GM23338 (cell line): Measurements from ENCODE around the gene COX7A2. TPM values are rescaled to one million over a fixed set of nuclear protein-coding genes. Genes with fewer than 3 reads are reported as not detected.

Experiments used
- ATAC-seq: fragments of 200-7000 bp; cut with Tn5 transposase; 3 replicates; pipeline ENCODE4 v1.9.1; 2020
- DNase-seq: peaks from one replicate; pipeline ENCODE4 v3.0.0-alpha.2; 2015; ENCODE audit warnings: low spot score
- H2AFZ ChIP-seq: fragments of 200-600 bp; sonication (generic); 2 replicates; pipeline ENCODE4 v1.8.0; 2016; ENCODE audit warnings: antibody characterized with exemption, mild to moderate bottlenecking, moderate library complexity
- H3F3A ChIP-seq: fragments of 200-600 bp; sonication (generic); replicated peaks from 2 replicates; pipeline ENCODE4 v1.8.0; 2017; ENCODE audit warnings: antibody characterized with exemption, mixed run types, low read depth
- H3K27ac ChIP-seq: fragments of 200-600 bp; sonication (generic); 2 replicates; pipeline ENCODE4 v1.6.1; 2016; ENCODE audit warnings: low read depth
- H3K27me3 ChIP-seq: fragments of 200-600 bp; sonication (generic); 2 replicates; pipeline ENCODE4 v1.8.0; 2016; ENCODE audit warnings: mild to moderate bottlenecking, mixed run types, moderate library complexity; ENCODE audit not compliant: insufficient read depth
- H3K36me3 ChIP-seq: fragments of 200-600 bp; sonication (generic); 2 replicates; pipeline ENCODE4 v1.8.0; 2016; ENCODE audit warnings: mild to moderate bottlenecking; ENCODE audit not compliant: insufficient read depth
- H3K4me1 ChIP-seq: fragments of 200-600 bp; sonication (generic); 2 replicates; pipeline ENCODE4 v1.8.0; 2016; ENCODE audit warnings: mild to moderate bottlenecking, moderate library complexity; ENCODE audit not compliant: insufficient read depth
- H3K4me2 ChIP-seq: fragments of 200-600 bp; sonication (generic); 2 replicates; pipeline ENCODE4 v1.7.1; 2017; ENCODE audit warnings: mixed run types
- H3K4me3 ChIP-seq: fragments of 200-600 bp; sonication (generic); 2 replicates; pipeline ENCODE4 v1.6.1; 2016; ENCODE audit warnings: mixed run types
- H3K79me2 ChIP-seq: fragments of 200-600 bp; sonication (generic); replicated peaks from 2 replicates; pipeline ENCODE4 v1.8.0; 2017; ENCODE audit warnings: mild to moderate bottlenecking; ENCODE audit not compliant: insufficient read depth
- H3K9me2 ChIP-seq: fragments of 200-600 bp; sonication (generic); 2 replicates; pipeline ENCODE4 v1.8.0; 2017; ENCODE audit not compliant: insufficient read depth
- H4K20me1 ChIP-seq: fragments of 200-600 bp; sonication (generic); replicated peaks from 2 replicates; pipeline ENCODE4 v1.8.0; 2017; ENCODE audit warnings: mild to moderate bottlenecking; ENCODE audit not compliant: insufficient read depth
- H3K27ac Mint-ChIP-seq: 2 replicates; pipeline ENCODE4 v1.8.0; 2020; ENCODE audit warnings: inconsistent platforms, mild to moderate bottlenecking, moderate library complexity, mixed read lengths
- H3K27me3 Mint-ChIP-seq: 3 replicates; pipeline ENCODE4 v1.8.0; 2022; ENCODE audit warnings: low read depth, mild to moderate bottlenecking, moderate library complexity, mixed read lengths, inconsistent platforms; ENCODE audit not compliant: insufficient read depth, poor library complexity
- H3K36me3 Mint-ChIP-seq: 3 replicates; pipeline ENCODE4 v1.8.0; 2021; ENCODE audit warnings: low read depth, mild to moderate bottlenecking, inconsistent platforms, moderate library complexity, mixed read lengths
- H3K4me1 Mint-ChIP-seq: 3 replicates; pipeline ENCODE4 v1.8.0; 2020; ENCODE audit warnings: mild to moderate bottlenecking, inconsistent platforms, mixed read lengths
- H3K4me3 Mint-ChIP-seq: 3 replicates; pipeline ENCODE4 v1.8.0; 2021; ENCODE audit warnings: moderate library complexity, mild to moderate bottlenecking, inconsistent platforms, mixed read lengths
- H3K9me3 Mint-ChIP-seq: 3 replicates; pipeline ENCODE4 v1.8.0; 2020; ENCODE audit warnings: moderate library complexity, mild to moderate bottlenecking, inconsistent platforms, mixed read lengths
- EZH2 ChIP-seq: fragments of 200-600 bp; sonication (generic); IDR thresholded peaks from one replicate; pipeline ENCODE4 v1.8.0; 2017; ENCODE audit warnings: antibody characterized with exemption, mild to moderate bottlenecking, low read depth; ENCODE audit not compliant: unreplicated experiment
- NANOG ChIP-seq: IDR thresholded peaks from 2 replicates; pipeline ENCODE4 v1.6.1; 2016; ENCODE audit warnings: antibody characterized with exemption, borderline replicate concordance
- STAT1 ChIP-seq: IDR thresholded peaks from one replicate; pipeline ENCODE4 v1.6.1; 2016; ENCODE audit warnings: antibody characterized with exemption; ENCODE audit not compliant: unreplicated experiment
- ZNF114 ChIP-seq: fragments of 250-450 bp; sonication (Bioruptor Pico); IDR thresholded peaks from 2 replicates; pipeline ENCODE4 v1.5.0; 2020; ENCODE audit warnings: mild to moderate bottlenecking, moderate library complexity
- polyA plus RNA-seq: library from polyadenylated mRNA; unstranded; fragments of >200 nt; fragmentation: Nextera tagmentation; extraction: Ambion mirVana; gene quantifications from 2 replicates; pipeline ENCODE4 v1.2.1, GENCODE V29; 2016
- total RNA-seq: library from RNA; depleted of rRNA; stranded (reverse); fragments of >200 nt; shearing (Covaris generic); gene quantifications from 2 replicates; pipeline ENCODE4 v1.2.3, GENCODE V29; 2014
- TF ChIP-seq, protein P1 (sequence below): fragments of 250-450 bp; sonication (Bioruptor Pico); IDR thresholded peaks from 2 replicates; pipeline ENCODE4 v1.5.0; 2020; ENCODE audit warnings: mild to moderate bottlenecking, moderate library complexity

Gene COX7A2
- total and polyA plus RNA-seq, 2 experiments from 2014 or later, result 93.7 to 963 TPM

DNA sequence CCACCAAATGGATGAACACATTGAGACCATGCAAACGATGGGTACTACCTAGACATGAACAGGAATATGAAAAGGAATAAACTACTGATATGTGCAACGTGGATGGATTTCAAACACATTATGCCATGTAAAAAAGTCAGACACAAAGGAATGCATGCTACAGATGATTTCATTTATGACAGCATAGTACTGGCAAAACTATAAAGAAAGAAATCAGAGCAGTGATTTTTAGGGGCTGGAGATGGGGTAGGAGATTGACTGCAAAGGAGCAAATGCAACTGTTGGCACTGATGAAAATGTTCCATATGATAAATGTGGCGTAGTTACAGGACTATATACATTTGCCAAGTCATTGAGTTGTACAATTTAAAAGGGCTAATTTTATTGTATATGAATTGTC, 24.3 kb downstream of the COX7A2 start (continued):
- TF ChIP-seq, protein P1, sequence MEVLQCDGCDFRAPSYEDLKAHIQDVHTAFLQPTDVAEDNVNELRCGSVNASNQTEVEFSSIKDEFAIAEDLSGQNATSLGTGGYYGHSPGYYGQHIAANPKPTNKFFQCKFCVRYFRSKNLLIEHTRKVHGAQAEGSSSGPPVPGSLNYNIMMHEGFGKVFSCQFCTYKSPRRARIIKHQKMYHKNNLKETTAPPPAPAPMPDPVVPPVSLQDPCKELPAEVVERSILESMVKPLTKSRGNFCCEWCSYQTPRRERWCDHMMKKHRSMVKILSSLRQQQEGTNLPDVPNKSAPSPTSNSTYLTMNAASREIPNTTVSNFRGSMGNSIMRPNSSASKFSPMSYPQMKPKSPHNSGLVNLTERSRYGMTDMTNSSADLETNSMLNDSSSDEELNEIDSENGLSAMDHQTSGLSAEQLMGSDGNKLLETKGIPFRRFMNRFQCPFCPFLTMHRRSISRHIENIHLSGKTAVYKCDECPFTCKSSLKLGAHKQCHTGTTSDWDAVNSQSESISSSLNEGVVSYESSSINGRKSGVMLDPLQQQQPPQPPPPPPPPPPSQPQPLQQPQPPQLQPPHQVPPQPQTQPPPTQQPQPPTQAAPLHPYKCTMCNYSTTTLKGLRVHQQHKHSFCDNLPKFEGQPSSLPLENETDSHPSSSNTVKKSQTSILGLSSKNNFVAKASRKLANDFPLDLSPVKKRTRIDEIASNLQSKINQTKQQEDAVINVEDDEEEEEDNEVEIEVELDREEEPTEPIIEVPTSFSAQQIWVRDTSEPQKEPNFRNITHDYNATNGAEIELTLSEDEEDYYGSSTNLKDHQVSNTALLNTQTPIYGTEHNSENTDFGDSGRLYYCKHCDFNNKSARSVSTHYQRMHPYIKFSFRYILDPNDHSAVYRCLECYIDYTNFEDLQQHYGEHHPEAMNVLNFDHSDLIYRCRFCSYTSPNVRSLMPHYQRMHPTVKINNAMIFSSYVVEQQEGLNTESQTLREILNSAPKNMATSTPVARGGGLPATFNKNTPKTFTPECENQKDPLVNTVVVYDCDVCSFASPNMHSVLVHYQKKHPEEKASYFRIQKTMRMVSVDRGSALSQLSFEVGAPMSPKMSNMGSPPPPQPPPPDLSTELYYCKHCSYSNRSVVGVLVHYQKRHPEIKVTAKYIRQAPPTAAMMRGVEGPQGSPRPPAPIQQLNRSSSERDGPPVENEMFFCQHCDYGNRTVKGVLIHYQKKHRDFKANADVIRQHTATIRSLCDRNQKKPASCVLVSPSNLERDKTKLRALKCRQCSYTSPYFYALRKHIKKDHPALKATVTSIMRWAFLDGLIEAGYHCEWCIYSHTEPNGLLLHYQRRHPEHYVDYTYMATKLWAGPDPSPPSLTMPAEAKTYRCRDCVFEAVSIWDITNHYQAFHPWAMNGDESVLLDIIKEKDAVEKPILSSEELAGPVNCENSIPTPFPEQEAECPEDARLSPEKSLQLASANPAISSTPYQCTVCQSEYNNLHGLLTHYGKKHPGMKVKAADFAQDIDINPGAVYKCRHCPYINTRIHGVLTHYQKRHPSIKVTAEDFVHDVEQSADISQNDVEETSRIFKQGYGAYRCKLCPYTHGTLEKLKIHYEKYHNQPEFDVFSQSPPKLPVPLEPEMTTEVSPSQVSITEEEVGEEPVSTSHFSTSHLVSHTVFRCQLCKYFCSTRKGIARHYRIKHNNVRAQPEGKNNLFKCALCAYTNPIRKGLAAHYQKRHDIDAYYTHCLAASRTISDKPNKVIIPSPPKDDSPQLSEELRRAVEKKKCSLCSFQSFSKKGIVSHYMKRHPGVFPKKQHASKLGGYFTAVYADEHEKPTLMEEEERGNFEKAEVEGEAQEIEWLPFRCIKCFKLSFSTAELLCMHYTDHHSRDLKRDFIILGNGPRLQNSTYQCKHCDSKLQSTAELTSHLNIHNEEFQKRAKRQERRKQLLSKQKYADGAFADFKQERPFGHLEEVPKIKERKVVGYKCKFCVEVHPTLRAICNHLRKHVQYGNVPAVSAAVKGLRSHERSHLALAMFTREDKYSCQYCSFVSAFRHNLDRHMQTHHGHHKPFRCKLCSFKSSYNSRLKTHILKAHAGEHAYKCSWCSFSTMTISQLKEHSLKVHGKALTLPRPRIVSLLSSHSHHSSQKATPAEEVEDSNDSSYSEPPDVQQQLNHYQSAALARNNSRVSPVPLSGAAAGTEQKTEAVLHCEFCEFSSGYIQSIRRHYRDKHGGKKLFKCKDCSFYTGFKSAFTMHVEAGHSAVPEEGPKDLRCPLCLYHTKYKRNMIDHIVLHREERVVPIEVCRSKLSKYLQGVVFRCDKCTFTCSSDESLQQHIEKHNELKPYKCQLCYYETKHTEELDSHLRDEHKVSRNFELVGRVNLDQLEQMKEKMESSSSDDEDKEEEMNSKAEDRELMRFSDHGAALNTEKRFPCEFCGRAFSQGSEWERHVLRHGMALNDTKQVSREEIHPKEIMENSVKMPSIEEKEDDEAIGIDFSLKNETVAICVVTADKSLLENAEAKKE (CRISPR knock-in tag), result no peak
- no peak for TF ChIP-seq EZH2

- H3K27ac ChIP-seq, result no peak overlapping the region
- DNase-seq (no peak), ATAC-seq (no peak)
- no peaks in the 10 kb centered on the region for H3K36me3 ChIP-seq
- peak overlapping the region; percentile 61; the same call in 1 of the 2 replicates for H2AFZ ChIP-seq
- H3K27ac Mint-ChIP-seq, result no peak overlapping the region
- H3K4me1 Mint-ChIP-seq, result peaks cover 15% of the 10 kb centered on the region
- no peaks in the 10 kb centered on the region for H3K36me3 Mint-ChIP-seq
- no peaks in the 10 kb centered on the region for H3K79me2 ChIP-seq
- H3F3A ChIP-seq, result no peaks in the 10 kb centered on the region; the same call in 1 of the 2 replicates
- H4K20me1 ChIP-seq, result no peaks in the 10 kb centered on the region
- H3K27me3 Mint-ChIP-seq, result peaks cover 3% of the 10 kb centered on the region
- no peak overlapping the region for H3K4me3 ChIP-seq
- no peak overlapping the region for H3K4me2 ChIP-seq
- TF ChIP-seq EZH2 (no peak), ZNF114 (CRISPR knock-in tag) (no peak), NANOG (no peak), STAT1 (no peak)
- H3K9me2 ChIP-seq, result peaks cover 7% of the 10 kb centered on the region; the same call in 1 of the 2 replicates
- H3K9me3 Mint-ChIP-seq, result no peaks in the 10 kb centered on the region
- peaks cover 20% of the 10 kb centered on the region for H3K4me1 ChIP-seq
- no peaks in the 10 kb centered on the region for H3K27me3 ChIP-seq
- H3K4me3 Mint-ChIP-seq, result no peak overlapping the region
These were observed 26.4 kb downstream of the COX7A2 start for GRCh38 chr6:75217193-75217592.
